Measurements from ENCODE around the gene GALNT18.

DNA sequence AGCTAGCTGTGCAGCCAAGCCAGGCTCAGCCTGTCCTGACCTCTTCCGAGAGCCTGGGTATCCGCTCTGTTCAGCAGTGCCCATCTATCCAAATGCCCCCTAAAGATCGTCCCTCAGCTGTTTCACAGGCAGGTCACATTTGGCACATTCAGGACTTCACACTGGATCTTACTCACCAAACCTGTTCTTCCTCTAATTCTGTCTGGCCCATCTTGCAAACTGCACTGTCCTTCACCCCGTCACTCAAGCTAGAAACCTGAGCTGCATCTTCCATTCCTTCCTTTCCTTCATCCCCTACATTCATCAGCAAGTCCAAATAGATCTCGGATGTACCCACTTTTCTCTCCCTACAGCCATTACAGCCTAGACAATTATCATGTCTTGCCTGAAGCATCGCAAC is 208.0 kb downstream of the GALNT18 start:
- TF ChIP-seq, protein P1, sequence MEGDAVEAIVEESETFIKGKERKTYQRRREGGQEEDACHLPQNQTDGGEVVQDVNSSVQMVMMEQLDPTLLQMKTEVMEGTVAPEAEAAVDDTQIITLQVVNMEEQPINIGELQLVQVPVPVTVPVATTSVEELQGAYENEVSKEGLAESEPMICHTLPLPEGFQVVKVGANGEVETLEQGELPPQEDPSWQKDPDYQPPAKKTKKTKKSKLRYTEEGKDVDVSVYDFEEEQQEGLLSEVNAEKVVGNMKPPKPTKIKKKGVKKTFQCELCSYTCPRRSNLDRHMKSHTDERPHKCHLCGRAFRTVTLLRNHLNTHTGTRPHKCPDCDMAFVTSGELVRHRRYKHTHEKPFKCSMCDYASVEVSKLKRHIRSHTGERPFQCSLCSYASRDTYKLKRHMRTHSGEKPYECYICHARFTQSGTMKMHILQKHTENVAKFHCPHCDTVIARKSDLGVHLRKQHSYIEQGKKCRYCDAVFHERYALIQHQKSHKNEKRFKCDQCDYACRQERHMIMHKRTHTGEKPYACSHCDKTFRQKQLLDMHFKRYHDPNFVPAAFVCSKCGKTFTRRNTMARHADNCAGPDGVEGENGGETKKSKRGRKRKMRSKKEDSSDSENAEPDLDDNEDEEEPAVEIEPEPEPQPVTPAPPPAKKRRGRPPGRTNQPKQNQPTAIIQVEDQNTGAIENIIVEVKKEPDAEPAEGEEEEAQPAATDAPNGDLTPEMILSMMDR (IDR thresholded peaks at IDR 0.05) = no peak
- TF ChIP-seq POLR2A (IDR thresholded peaks at IDR 0.05) = no peak

All from body of pancreas (tissue), 4 donors.